GM15510 (cell line): Measurements from ENCODE around the gene JAML.

Source experiments
- POLR2A ChIP-seq: IDR thresholded peaks from 3 replicates; pipeline ENCODE4 v1.6.1; 2011; ENCODE audit warnings: borderline replicate concordance; ENCODE audit not compliant: insufficient read length; ENCODE audit errors: extremely low read depth

JAML gene

DNA sequence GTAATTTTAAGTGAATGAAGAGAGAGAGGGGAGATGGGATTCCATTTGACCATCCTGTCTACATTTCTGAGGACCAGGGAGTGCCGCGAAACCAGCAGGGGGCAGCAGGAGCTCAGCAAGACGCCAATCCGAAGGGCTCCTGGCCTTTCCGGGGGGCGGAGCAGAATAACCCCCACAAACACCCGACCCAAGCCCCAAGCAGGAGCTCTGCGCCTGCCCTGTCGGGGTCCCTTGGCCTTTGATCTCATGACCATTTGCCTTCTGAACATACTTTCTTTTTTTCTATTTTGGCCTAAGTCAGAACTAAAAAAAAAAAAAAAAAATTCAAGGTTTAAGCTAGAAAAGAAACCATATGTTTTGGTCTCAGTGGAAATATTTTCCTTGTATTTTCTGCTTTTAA, 26.4 kb downstream of the JAML start:
- TF ChIP-seq POLR2A: no peak

GRCh38 chr11:118194835-118195627, 29.8 kb downstream of the JAML start:
- no peak for TF ChIP-seq POLR2A

DNA sequence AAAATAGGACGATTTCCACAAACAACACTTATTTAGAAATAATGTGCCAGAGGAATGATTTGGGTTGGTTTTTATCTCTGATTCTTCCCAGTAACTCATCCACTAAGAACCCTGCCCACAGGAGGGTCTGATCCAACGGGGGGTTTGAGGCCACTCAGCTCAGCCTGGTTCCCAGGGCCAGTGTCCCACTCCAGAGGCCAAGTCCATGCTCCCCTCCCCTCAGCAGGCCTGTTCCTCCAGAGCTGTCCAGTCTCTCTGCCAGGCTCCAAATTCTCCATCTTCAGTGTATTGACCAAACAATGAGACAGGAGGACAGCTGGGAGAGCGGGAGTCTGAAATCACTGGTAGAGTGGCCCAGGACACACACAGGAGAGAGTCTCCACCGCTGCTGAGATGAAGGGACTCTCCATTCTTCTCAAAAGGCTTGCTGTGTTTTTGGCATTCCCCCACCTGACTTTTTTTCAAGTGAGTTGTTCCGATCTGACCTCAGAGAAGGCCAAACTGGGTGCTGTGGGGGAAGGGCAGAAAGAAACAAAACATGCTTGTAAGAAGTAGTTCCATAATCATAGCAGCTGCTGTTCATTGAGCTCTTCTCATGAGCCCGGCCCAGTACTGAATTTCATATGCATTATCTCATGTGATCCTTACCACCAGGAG, 30.8 kb downstream of the JAML start:
- TF ChIP-seq POLR2A: no peak

- no peak for TF ChIP-seq POLR2A
Measured at GRCh38 chr11:118186346-118187107, 38.3 kb downstream of the JAML start.

- no peak for TF ChIP-seq POLR2A
Measured at GRCh38 chr11:118184784-118185579, 39.8 kb downstream of the JAML start.

- TF ChIP-seq POLR2A: no peak
Measured at GRCh38 chr11:118180300-118180703, 44.5 kb downstream of the JAML start.

GRCh38 chr11:118176778-118177134, 48.1 kb downstream of the JAML start:
- TF ChIP-seq POLR2A: no peak

DNA sequence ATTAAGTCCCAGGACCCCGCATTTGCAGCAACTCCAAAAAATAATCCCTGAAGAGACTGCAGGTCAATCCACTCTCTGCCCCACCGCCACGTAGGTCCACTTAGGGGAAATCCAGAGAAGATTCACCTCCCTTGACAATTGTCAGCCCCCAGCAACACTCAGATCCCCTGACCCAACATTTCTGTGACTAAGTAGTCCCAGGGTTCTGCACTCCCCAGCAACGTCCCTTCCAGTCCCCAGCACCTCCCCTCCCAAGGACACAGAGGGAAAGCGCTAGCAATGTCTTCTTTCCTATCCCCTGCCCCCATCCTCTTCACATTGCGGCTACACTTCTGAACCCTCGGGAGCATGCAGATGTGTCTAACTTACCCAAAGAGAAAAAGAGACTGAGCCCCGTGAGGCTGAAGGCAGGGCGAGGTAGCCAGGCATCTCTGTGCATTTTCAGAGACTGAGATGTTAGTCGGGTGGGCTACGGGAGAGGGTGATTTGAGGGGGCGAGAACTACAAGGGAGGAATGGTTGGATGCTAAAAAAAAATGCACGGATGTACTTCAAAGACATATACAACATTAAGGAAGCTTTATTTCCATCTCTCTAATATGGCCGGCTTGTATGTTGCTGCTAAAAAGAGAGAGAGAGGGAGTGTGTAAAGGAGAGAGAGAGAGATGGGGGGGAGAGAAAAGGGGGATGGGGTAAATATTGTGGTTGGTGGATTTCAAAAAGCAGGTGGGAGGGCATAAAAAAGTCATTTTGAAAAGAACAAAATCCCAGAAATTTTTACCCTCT, 48.6 kb downstream of the JAML start, which contains the start of gene SCN2B:
Gene SCN2B, minus strand, starts transcription at position 647 of the 785 bp plus-strand sequence. Its CDS starts 208 bp downstream, at position 439.
- TF ChIP-seq POLR2A: no peak

GRCh38 chr11:118175031-118175992, 49.5 kb downstream of the JAML start:
- no peak for TF ChIP-seq POLR2A

DNA sequence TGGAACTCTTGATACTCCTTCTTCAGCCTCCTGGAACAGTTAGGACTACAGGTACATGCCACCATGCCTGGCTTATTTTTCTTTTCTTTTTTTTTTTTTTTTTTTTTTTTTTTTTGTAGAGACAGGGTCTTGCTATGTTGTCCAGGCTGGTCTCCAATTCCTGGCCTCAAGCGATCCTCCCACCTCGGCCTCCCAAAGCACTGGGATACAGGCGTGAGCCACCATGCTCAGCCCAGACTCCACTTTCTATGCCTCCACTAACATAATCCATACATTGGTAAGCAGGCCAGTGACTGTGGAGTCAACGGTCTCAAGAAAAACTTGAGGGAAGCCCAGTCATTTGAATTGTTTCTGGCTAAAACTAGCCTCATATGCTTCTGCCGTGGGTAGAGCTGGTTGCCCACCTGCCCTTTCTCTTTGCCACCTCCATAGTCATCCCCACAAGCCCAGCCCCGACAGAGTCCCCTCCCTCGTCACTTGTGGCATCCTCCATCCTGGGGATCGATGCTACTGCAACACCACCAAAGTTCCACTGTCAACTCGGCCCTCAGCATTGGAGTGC, 50.7 kb downstream of the JAML start:
- TF ChIP-seq POLR2A: no peak

- TF ChIP-seq POLR2A: no peak
Measured at GRCh38 chr11:118172356-118172755, 52.5 kb downstream of the JAML start.

DNA sequence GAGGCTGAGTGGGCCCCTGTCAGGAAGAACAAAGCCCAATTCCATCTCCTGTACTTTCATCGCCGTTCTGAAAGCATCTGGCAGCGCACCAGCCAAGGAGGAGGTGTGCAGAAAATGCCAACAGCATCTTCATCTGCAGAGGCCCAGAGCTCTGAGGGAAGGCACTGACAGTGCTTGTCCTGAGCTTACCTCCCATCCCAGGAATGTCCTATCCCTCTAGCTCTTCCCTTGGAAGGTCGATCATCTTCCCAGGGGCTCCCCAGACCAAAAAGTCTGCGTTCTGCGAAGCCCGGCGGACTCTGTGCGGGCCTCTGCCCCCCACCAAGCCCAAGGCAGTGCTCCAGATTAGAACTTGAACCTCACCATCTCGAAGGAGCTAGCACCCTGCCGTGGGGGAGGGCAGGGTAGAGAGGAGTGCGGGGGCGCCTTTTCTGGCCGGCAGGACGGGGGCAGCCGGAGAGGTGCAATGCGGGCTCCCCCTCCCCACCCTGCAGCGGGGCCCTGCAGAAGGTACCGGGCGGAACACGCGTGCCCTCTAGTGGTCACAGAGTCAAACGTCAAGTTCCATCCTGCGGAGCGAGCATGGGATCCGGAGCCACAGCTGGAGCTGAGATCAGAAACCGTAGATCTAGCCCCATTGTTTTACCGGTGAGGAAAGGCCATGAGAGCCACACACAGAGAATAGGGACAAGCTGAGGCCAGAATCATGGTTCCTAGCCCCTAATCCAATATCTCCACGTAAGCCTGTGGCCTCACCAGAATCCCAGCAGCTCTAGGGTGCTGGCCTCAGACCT, 53.3 kb downstream of the JAML start:
- no peak for TF ChIP-seq POLR2A

GRCh38 chr11:118170882-118171268, 53.9 kb downstream of the JAML start:
- no peak for TF ChIP-seq POLR2A
